GF-D8 (cell line): Measurements from ENCODE around the gene UVRAG.
"Not testable (repeated sequence)": the region's sequence is repeated elsewhere in the genome, so short reads cannot be mapped to it uniquely, and the experiment has no call there.

Experiments used
- DNase-seq: peaks from one replicate; lab custom pipeline; 2025; lab: John Stamatoyannopoulos, UW

UVRAG gene

GRCh38 chr11:75924966-75925784, 110.2 kb downstream of the UVRAG start:
- no peak for DNase-seq

- no peak for DNase-seq
Measured at GRCh38 chr11:75925785-75926164, 110.8 kb downstream of the UVRAG start.

GRCh38 chr11:75929706-75930105, 114.7 kb downstream of the UVRAG start:
- no peak for DNase-seq

GRCh38 chr11:75930534-75930933, 115.5 kb downstream of the UVRAG start:
- no peak for DNase-seq

- DNase-seq: no peak
Measured at GRCh38 chr11:75931124-75931523, 116.1 kb downstream of the UVRAG start.

- DNase-seq: not testable (repeated sequence)
Measured at GRCh38 chr11:75933736-75934135, 118.7 kb downstream of the UVRAG start.

GRCh38 chr11:75934851-75935250, 119.8 kb downstream of the UVRAG start:
- no peak for DNase-seq

- DNase-seq: no peak
Measured at GRCh38 chr11:75938543-75938942, 123.5 kb downstream of the UVRAG start.

GRCh38 chr11:75939516-75939915, 124.5 kb downstream of the UVRAG start:
- DNase-seq: no peak

- no peak for DNase-seq
Measured at GRCh38 chr11:75939992-75940391, 125.0 kb downstream of the UVRAG start.

- DNase-seq: no peak
Measured at GRCh38 chr11:75940911-75941310, 125.9 kb downstream of the UVRAG start.

- no peak for DNase-seq
Measured at GRCh38 chr11:75944515-75944914, 129.5 kb downstream of the UVRAG start.

GRCh38 chr11:75945446-75945845, 130.4 kb downstream of the UVRAG start:
- no peak for DNase-seq

- DNase-seq: no peak
Measured at GRCh38 chr11:75945947-75946346, 130.9 kb downstream of the UVRAG start.

GRCh38 chr11:75946531-75947530, 131.8 kb downstream of the UVRAG start:
- DNase-seq: peak; percentile 79

- no peak for DNase-seq
Measured at GRCh38 chr11:75949023-75949672, 134.1 kb downstream of the UVRAG start.

- no peak for DNase-seq
Measured at GRCh38 chr11:75950141-75950540, 135.1 kb downstream of the UVRAG start.

- no peak for DNase-seq
Measured at GRCh38 chr11:75954039-75954438, 139.0 kb downstream of the UVRAG start.

GRCh38 chr11:75955443-75955842, 140.4 kb downstream of the UVRAG start:
- DNase-seq: no peak

GRCh38 chr11:75959540-75959939, 144.5 kb downstream of the UVRAG start:
- DNase-seq: no peak

- DNase-seq: no peak
Measured at GRCh38 chr11:75964071-75964470, 149.1 kb downstream of the UVRAG start.

- DNase-seq: peak; percentile 17
Measured at GRCh38 chr11:75966537-75967287, 151.7 kb downstream of the UVRAG start.
